Neural progenitor cell (in vitro differentiated cells): ENCODE measurements around the gene MRPL38. TPM values are rescaled to one million over a fixed set of nuclear protein-coding genes. Genes with fewer than 3 reads are reported as not detected.

Experiments
- DNase-seq: peaks from one replicate; pipeline ENCODE4 v3.0.0-alpha.2; 2016; ENCODE audit warnings: low spot score
- H2AFZ ChIP-seq: fragments of 200-600 bp; sonication (generic); replicated peaks from 2 replicates; pipeline ENCODE4 v1.6.1; 2016; ENCODE audit warnings: antibody characterized with exemption
- H3F3A ChIP-seq: fragments of 200-600 bp; sonication (generic); 2 replicates; pipeline ENCODE4 v1.6.1; 2016; ENCODE audit warnings: antibody characterized with exemption, low read depth
- H3K27ac ChIP-seq: fragments of 200-600 bp; sonication (generic); 2 replicates; pipeline ENCODE4 v1.5.1; 2016; ENCODE audit warnings: mild to moderate bottlenecking
- H3K27me3 ChIP-seq: fragments of 200-600 bp; sonication (generic); 2 replicates; pipeline ENCODE4 v1.6.1; 2016; ENCODE audit warnings: mild to moderate bottlenecking, moderate library complexity
- H3K36me3 ChIP-seq: fragments of 200-600 bp; sonication (generic); 2 replicates; pipeline ENCODE4 v1.5.1; 2016
- H3K4me1 ChIP-seq: fragments of 200-600 bp; sonication (generic); 2 replicates; pipeline ENCODE4 v1.6.1; 2016; ENCODE audit warnings: mixed run types
- H3K4me2 ChIP-seq: fragments of 200-600 bp; sonication (generic); 2 replicates; pipeline ENCODE4 v1.6.1; 2016
- H3K4me3 ChIP-seq: fragments of 200-600 bp; sonication (generic); 2 replicates; pipeline ENCODE4 v1.5.1; 2016
- H3K79me2 ChIP-seq: fragments of 200-600 bp; sonication (generic); 2 replicates; pipeline ENCODE4 v1.6.1; 2016; ENCODE audit warnings: low read depth
- H3K9ac ChIP-seq: fragments of 200-600 bp; sonication (generic); 2 replicates; pipeline ENCODE4 v1.6.1; 2016
- H3K9me3 ChIP-seq: fragments of 200-600 bp; sonication (generic); 2 replicates; pipeline ENCODE4 v1.5.1; 2016; ENCODE audit warnings: low read depth
- H4K20me1 ChIP-seq: fragments of 200-600 bp; sonication (generic); 2 replicates; pipeline ENCODE4 v1.6.1; 2016; ENCODE audit warnings: low read depth
- H3K27ac Mint-ChIP-seq: 3 replicates; pipeline ENCODE4 v1.8.0; 2021; ENCODE audit warnings: mixed read lengths
- H3K27me3 Mint-ChIP-seq: 2 replicates; pipeline ENCODE4 v1.8.0; 2022; ENCODE audit warnings: low read depth, mild to moderate bottlenecking, inconsistent platforms, moderate library complexity, mixed read lengths; ENCODE audit not compliant: insufficient read depth
- H3K36me3 Mint-ChIP-seq: 3 replicates; pipeline ENCODE4 v1.8.0; 2021; ENCODE audit warnings: mixed read lengths
- H3K4me1 Mint-ChIP-seq: 3 replicates; pipeline ENCODE4 v1.8.0; 2021; ENCODE audit warnings: mixed read lengths
- H3K4me3 Mint-ChIP-seq: 3 replicates; pipeline ENCODE4 v1.8.0; 2021; ENCODE audit warnings: mild to moderate bottlenecking, moderate library complexity, mixed read lengths
- H3K9me3 Mint-ChIP-seq: 3 replicates; pipeline ENCODE4 v1.8.0; 2020; ENCODE audit warnings: mixed read lengths
- EZH2 ChIP-seq: fragments of 200-600 bp; sonication (generic); IDR thresholded peaks from 2 replicates; pipeline ENCODE4 v1.6.1; 2017; ENCODE audit warnings: antibody characterized with exemption, mild to moderate bottlenecking, moderate library complexity
- EZH2phosphoT487 ChIP-seq: fragments of 200-600 bp; sonication (generic); IDR thresholded peaks from 2 replicates; pipeline ENCODE4 v1.6.1; 2017; ENCODE audit warnings: antibody characterized with exemption
- total RNA-seq: library from RNA; depleted of rRNA; stranded (reverse); fragments of >200 nt; gene quantifications from 2 replicates; pipeline ENCODE4 v1.2.3, GENCODE V29; 2015; ENCODE audit warnings: low replicate concordance
- TF ChIP-seq, protein P1 (sequence below): fragments of 200-600 bp; sonication (generic); IDR thresholded peaks from 2 replicates; pipeline ENCODE4 v1.5.1; 2017; ENCODE audit warnings: antibody characterized with exemption, mild to moderate bottlenecking

Gene MRPL38
- total RNA-seq, 1 donor from 2014 or later = 26.8 TPM

DNA sequence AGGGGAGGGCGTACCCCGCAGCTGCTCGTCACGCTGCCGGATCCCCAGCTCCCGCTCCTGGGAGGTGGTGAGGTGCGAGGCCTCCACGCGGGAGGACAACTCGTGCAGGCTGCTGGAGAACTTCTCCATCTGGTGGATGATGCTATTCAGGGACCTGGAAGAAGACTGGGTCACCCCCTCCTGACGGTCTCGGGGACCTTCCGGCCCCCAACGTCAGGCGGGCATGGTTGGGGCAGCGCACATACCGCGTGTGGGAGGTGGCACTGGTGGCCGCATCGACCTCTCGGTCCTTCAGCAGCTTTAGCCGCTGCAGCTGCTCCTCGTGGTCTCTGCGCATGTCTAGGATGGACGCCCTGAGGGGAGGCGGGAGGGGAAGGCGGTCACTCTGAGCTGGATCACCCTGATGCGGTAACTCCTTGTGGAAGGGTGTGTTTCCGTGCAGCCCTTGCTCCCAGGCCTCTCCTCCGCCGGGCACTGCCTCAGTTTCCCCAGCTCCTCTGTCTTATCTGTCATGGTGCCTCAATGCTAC, 13.3 kb upstream of the MRPL38 start:
- Histone ChIP-seq H3K4me2 (no peak overlapping the region), H3K9me3 (no peaks in the 10 kb centered on the region), H2AFZ (no peak overlapping the region), H4K20me1 (no peaks in the 10 kb centered on the region), H3K36me3 (no peaks in the 10 kb centered on the region), H3K27ac (no peak overlapping the region), H3K79me2 (no peaks in the 10 kb centered on the region), H3K4me3 (no peak overlapping the region), H3F3A (no peaks in the 10 kb centered on the region), H3K4me1 (no peaks in the 10 kb centered on the region), H3K9ac (no peak overlapping the region), H3K27me3 (no peaks in the 10 kb centered on the region)
- Mint-ChIP-seq H3K9me3 (no peaks in the 10 kb centered on the region), H3K36me3 (peaks cover 4% of the 10 kb centered on the region), H3K27me3 (peaks cover 3% of the 10 kb centered on the region), H3K27ac (no peak overlapping the region), H3K4me3 (no peak overlapping the region), H3K4me1 (no peaks in the 10 kb centered on the region)
- DNase-seq = no peak
- no peak for TF ChIP-seq EZH2phosphoT487
- TF ChIP-seq EZH2 = no peak
- TF ChIP-seq, protein P1, sequence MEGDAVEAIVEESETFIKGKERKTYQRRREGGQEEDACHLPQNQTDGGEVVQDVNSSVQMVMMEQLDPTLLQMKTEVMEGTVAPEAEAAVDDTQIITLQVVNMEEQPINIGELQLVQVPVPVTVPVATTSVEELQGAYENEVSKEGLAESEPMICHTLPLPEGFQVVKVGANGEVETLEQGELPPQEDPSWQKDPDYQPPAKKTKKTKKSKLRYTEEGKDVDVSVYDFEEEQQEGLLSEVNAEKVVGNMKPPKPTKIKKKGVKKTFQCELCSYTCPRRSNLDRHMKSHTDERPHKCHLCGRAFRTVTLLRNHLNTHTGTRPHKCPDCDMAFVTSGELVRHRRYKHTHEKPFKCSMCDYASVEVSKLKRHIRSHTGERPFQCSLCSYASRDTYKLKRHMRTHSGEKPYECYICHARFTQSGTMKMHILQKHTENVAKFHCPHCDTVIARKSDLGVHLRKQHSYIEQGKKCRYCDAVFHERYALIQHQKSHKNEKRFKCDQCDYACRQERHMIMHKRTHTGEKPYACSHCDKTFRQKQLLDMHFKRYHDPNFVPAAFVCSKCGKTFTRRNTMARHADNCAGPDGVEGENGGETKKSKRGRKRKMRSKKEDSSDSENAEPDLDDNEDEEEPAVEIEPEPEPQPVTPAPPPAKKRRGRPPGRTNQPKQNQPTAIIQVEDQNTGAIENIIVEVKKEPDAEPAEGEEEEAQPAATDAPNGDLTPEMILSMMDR = no peak

DNA sequence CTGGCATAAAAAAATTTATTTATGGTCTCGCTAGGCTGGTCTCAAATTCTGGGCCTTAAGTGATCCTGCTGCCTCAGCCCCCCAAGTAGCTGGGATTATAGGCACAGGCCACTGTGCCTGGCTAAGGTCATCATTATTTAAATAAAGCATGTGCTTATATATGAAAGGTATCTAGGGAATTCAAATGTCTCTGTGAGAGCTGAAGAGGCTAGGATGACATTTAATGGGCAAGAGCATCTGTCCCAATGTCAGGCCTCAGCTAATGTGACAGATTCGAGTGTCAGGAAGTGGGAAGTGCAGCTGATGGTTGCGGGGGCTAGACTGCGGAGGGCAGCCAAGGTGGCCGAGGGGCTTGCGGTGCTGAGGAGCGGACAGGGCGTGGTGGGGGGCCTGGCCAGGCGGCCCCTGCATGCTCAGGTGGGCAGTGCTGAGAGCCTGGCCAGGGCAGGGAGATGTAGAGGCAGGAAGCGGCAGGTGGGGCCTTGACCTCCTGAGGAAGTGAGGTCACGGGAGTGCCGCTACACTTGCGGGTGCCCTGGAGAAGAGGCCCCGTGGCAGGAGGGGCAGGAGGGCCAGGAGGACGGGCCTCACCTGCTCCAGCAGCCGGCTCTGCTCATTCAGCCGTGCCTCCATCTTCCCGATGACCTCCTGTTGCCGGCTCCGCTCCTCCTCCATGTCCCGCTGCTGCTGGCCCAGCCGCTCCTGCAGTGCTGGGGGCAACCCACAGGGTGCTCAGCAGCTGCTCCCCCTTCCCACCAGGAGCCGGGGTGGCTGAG, 12.6 kb upstream of the MRPL38 start:
- TF ChIP-seq EZH2 (no peak), EZH2phosphoT487 (no peak)
- TF ChIP-seq, protein P1 = no peak
- no peak overlapping the region for H3K9ac ChIP-seq
- Mint-ChIP-seq H3K4me1 (no peaks in the 10 kb centered on the region), H3K27me3 (peaks cover 3% of the 10 kb centered on the region), H3K4me3 (no peak overlapping the region), H3K9me3 (no peaks in the 10 kb centered on the region), H3K27ac (no peak overlapping the region), H3K36me3 (peaks cover 4% of the 10 kb centered on the region)
- H3K4me3 ChIP-seq = no peak overlapping the region
- no peak overlapping the region for H2AFZ ChIP-seq
- H3K27me3 ChIP-seq = no peaks in the 10 kb centered on the region
- no peak overlapping the region for H3K4me2 ChIP-seq
- H4K20me1 ChIP-seq = no peaks in the 10 kb centered on the region
- no peaks in the 10 kb centered on the region for H3K79me2 ChIP-seq
- H3K27ac ChIP-seq = no peak overlapping the region
- H3K4me1 ChIP-seq = no peaks in the 10 kb centered on the region
- no peak for DNase-seq
- H3F3A ChIP-seq = no peaks in the 10 kb centered on the region
- no peaks in the 10 kb centered on the region for H3K36me3 ChIP-seq
- no peaks in the 10 kb centered on the region for H3K9me3 ChIP-seq

DNA sequence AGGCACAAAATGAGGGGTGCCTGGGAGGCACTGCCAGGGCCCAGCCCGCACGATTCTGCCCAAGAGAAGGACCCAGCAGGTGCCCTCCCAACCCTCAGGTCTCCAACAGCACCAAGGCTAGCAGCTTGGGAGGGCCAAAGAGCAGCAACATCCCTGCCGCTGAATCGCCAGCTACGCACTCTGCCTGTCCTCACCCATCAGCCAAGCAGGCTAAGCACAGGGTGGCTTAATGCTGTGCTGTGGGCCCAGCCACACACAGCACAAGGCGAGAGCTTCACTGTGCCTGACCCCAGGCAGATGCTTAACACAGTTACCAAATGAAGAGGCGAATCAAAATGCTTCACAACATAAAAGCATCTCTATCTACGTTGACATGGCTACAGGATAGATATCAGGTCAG, 10.6 kb upstream of the MRPL38 start:
- H3K27me3 Mint-ChIP-seq = peaks cover 3% of the 10 kb centered on the region
- no peaks in the 10 kb centered on the region for H3K4me1 Mint-ChIP-seq
- Histone ChIP-seq H3K36me3 (no peaks in the 10 kb centered on the region), H3K4me1 (no peaks in the 10 kb centered on the region), H3K4me2 (no peak overlapping the region), H3F3A (peaks cover 7% of the 10 kb centered on the region), H3K4me3 (no peak overlapping the region), H3K9ac (no peak overlapping the region), H3K79me2 (no peaks in the 10 kb centered on the region), H3K9me3 (no peaks in the 10 kb centered on the region), H3K27me3 (no peaks in the 10 kb centered on the region), H3K27ac (no peak overlapping the region), H2AFZ (no peak overlapping the region), H4K20me1 (no peaks in the 10 kb centered on the region)
- H3K4me3 Mint-ChIP-seq = no peak overlapping the region
- no peak overlapping the region for H3K27ac Mint-ChIP-seq
- peaks cover 4% of the 10 kb centered on the region for H3K36me3 Mint-ChIP-seq
- no peak for TF ChIP-seq EZH2phosphoT487
- no peak for TF ChIP-seq EZH2
- no peak for DNase-seq
- no peaks in the 10 kb centered on the region for H3K9me3 Mint-ChIP-seq

DNA sequence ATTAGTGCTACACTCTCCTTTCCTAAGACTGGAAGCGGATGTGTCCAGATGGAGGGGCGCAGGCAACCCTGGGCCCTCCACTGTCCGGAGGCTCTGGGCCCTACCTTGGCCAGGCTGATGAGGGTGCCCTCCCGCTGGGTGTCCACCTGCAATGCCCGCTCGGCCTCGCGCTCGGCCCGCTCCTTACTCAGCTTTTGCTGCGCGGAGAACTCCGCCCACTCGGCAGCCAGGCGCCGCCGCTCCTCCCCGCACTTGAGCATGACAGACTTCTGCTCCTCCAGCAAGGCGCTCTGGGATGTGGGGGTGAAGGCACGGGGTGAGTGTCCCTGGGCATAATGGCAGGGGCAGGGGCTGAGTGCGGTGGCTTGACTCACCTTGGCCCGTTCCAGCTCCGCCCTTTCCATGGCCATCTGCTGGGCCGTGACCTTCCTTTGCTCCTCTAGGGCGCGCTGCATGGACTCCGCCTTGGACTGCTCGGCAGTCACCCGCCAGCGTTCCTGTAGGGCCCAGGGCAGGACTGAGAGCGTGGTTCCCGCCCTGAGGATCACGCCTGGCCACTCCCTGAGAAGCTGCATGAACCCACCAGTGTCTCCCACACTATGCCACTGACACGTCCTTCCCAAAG, 10.1 kb upstream of the MRPL38 start:
- Histone ChIP-seq H3K4me2 (no peak overlapping the region), H2AFZ (no peak overlapping the region), H3K4me3 (no peak overlapping the region), H3K4me1 (no peaks in the 10 kb centered on the region), H3K36me3 (no peaks in the 10 kb centered on the region), H3K27ac (no peak overlapping the region), H3K79me2 (no peaks in the 10 kb centered on the region), H4K20me1 (no peaks in the 10 kb centered on the region), H3K9me3 (no peaks in the 10 kb centered on the region), H3K9ac (no peak overlapping the region), H3K27me3 (no peaks in the 10 kb centered on the region), H3F3A (peaks cover 7% of the 10 kb centered on the region)
- no peak for DNase-seq
- no peak overlapping the region for H3K27ac Mint-ChIP-seq
- H3K9me3 Mint-ChIP-seq = no peaks in the 10 kb centered on the region
- no peaks in the 10 kb centered on the region for H3K4me1 Mint-ChIP-seq
- no peak for TF ChIP-seq EZH2
- TF ChIP-seq EZH2phosphoT487 = no peak
- TF ChIP-seq, protein P1 = no peak
- H3K27me3 Mint-ChIP-seq = peaks cover 3% of the 10 kb centered on the region
- H3K4me3 Mint-ChIP-seq = no peak overlapping the region
- peaks cover 4% of the 10 kb centered on the region for H3K36me3 Mint-ChIP-seq
